Measurements from ENCODE around the gene RAMP3.
"Not testable (repeated sequence)": the region's sequence is repeated elsewhere in the genome, so short reads cannot be mapped to it uniquely, and the experiment has no call there.

The RAMP3 gene

DNA sequence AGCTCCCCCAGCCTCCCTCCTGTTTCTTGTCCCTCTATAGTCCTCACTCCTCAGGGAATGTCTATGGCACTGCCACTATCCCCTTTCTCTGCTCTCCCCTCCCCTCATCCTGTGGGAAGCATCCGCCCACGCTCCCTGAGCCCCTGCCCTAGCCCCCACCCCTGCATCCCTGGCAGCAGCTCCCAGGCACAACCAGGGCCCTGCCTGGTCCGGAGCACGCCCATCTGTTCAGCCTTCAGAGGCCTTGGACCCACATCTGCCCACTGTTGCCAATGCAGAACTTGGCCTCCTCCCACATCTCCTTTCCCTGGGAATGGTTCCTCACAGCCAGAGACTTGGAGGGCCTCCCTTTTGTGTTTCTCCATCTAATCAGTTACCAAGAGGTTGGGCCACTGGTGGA, 25.7 kb upstream of the RAMP3 start:
- DNase-seq, result no peak

DNA sequence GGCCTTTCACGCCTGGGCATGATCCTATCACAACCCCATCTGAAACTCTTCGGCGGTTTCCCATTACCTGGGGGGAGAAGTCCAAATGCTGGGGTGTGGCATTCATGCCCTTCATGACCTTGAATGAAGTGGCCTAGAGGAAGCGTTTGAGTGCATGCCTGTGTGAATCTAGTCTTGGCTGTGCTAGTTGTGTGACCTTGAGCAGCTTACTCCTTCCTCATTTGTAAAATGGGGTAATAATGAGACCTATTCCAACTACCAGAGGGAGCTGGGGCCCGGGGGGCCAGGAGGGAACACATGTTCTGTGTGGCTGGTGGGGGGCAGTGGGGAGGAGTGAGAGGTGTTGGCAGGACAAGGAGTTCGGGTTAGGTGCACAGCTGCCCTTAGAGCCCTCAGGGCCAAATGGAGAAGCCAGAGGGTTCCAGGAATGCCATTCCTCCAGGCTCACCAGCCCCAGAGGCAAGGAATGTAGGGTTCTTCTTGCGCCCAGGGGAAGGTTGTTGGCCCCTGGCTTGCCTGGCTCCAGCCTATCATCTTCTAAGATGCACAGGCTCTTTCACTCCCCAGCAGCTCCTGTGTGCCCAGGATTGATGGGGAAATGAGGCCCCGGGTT, 24.8 kb upstream of the RAMP3 start:
- no peak for DNase-seq

DNA sequence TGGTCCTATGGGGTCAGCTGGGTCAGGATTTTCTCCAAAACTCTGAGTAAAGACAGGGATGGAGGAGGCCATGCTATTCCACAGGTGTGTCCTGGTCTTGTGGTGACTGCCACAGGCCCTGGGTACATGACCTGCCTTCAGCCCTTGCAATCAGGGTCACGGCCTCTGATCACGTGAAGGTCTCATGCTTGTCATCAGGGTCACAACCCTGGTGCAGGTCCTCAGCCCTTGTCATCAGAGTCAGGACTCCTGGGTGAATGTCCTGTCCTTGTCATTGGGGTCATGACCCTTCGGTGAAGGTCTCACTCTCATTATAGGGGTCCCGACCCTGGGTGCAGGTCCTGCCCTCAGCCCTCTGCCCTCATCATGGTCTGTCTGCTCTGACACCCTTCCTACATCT, 24.2 kb upstream of the RAMP3 start:
- no peak for DNase-seq

DNA sequence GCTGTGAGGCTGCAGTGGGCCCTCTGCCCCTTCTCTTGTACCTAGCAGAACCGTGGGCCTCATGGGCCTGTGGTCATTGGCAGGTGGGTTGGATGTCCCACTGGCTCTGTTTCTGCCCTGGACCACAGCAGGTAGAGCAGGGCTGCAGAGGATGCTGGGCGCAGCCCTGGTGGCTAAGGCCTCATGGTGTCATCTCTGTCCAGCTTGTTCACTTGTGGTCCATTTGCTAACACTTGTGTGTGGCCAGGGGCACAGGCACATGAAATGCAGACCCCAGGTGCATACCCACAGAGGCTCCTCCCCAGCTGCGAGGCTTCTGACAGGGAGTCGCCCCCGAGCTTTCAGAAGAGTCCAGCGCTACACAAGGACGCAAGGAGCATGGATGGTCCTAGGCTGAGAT, 23.7 kb upstream of the RAMP3 start:
- DNase-seq, result no peak

DNA sequence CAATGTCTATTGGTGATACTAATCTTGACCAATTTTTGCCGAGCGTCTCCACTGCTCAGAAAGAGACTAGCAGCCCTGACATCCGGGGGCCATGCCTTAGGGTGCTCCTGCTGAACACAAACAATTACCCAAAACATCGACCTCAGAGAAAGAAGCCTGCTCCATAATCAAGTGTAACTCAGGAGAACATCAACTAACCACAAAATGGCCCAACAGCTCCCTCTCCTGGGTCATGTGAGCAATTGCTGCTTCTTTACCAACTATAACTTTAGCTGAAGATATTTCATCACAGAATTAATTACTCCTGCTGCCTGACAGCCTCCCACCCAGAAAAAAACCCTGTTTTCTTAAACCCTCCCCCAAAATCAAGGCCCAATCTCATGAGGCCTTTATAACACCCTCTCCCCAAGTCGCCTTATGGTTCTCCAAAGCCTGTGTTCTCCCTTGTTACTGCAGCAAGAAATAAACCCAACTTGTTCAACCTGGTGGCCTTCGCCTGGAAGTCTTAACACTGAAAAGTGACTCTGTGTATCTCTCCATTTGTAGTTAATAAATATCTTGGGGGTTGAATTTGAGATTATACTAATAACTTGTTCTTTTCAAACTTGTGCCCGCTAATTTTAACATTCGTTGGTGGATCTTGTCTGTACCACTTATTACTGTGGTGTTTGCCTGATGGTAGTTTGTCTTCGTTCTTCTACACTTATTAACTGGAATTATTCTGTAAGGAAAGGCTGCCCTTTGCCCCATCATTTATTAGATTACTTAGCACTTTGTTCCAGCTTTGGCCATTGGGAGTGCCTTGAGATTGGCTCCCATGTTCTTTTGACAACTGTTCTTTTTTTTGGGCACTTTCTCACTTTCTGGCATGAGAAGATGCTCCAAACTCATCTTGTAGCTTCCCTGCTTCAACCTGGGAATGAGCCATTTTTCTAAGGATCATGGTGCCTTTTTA, 21.2 kb upstream of the RAMP3 start:
- peak in 40 of 51 donors; percentile 2 to 84 (median 28) for DNase-seq

DNA sequence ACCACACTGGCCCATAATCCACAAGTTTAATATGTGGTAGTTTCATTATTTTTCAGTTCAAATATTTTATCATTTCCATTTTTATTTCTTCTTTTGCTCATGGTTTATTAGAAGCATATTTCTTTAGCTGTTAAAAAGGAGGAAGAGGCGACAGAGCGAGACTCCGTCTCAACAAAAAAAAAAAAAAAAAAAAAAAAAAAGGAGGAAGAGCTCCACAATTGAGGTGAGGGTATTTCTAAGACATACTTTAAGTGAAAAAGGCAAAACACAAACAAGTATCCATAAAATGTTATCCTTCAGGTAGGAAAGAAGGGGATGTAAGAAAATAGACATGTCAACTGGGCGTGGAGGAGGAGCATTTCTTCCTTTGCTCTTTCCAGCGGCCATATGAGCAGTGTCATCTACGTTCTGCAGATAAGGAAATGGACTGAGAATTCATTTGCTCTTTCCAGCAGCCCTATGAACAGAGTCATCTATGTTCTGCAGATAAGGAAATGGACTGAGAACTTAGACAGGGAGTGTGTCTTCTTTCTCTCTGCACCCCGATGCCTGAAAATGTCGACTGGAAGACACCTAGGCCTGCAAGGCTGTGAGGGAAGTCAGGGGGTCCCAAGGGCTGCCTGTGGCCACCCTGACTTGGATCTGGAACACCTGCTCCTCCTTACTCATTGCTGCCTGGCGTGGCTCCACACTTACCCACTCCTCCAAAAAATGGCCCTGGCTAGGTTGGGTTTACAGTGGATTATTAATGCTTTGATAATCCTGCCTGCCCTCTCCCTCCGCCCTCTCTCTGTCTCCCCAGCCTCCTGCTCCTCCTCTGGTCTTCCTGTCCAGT, 18.9 kb upstream of the RAMP3 start:
- DNase-seq, result no peak

DNA sequence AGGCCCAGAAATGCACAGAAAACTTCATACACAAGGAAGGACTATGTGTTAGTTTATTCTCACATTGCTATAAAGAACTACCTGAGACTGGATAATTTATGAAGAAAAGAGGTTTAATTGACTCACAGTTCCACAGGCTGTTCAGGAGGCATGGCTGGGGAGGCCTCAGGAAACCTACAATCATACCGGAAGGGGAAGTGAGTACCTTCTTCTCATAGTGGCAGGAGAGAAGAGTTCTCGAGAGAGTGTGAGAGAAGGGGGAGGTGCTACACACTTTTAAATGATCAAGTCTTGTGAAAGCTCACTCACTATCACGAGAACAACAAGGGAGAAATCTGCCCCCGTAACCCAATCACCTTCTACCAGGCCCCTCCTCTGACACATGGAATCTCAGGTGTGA, 16.8 kb upstream of the RAMP3 start:
- no peak for DNase-seq

DNA sequence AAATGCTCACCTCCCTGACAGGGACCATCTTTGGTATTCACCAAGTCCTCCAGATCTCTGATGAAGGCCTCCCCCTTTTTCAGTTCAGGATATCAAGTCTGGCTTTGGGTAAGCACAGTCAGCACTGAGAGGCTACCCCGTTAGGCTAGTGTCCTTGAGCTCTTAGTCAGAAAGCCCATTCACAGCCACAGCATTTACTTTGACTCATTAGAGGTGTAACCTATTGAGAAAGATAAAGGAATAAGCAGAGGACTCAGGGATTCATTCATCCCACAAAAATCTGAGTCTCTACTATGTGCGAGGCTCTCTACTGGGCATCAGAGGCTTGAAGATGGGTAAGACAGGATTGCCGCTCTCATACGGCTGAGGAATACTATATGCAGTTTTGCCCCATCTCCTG, 14.0 kb upstream of the RAMP3 start:
- DNase-seq, result no peak

DNA sequence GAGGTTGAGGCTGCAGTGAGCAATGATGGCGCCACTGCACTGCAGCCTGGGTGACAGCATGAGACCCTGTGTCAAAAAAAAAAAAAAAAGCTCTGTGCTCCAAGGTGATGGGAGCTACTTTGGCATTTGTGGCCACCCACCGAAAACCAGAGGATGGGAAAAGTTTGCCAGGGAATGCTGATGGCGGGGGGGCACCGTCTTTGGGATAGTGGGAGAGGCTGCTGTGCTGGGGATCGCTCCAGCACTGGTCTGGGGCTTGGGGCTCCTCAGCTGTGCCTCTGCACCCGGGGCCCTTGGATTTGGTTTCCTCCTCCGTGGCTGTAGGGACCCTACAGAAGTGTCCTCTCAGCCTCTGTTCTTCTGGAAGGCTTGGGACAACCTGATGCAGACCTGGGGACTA, 11.7 kb upstream of the RAMP3 start:
- no peak for DNase-seq

DNA sequence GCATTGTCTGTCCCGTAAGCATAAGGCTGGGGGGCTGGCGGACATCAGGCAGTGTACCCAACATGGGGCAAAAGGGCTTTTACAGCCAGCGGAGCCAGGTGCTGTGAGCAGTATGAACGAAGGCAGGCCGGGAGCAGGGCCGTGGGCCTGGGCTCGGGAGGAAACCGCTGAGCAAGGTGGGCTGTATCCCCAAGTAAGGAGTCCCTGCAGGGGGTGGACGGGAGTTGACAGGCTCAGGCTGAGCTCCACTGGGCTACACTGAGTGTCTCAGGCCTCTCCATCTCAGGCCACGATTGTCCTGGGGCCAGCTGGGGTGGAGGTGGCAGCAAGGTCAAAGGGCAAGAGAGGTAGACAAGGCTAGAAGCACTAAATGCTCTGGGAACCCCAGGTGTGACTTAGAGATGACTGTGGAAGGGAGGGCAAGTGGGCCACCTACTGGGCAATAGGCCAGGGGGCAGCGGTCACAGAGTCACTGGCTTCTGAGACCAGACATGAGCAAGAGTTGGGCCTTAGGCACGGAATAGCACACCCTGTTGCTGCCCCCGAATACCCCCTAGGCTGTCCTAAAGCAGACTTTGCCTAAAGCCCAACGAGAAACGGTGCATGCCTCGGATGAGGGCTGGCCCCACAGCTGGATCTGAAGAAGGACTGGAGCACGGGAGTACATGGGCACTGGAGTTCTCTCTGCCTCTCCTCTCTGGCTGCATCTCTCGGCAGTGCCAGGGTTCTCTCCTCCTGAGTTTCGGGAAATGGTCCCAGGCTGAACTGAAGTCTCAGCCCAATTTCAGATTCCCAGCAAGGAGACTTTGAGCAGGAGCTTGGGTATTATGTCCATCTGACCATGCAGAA, 10.8 kb upstream of the RAMP3 start:
- no peak for DNase-seq

DNA sequence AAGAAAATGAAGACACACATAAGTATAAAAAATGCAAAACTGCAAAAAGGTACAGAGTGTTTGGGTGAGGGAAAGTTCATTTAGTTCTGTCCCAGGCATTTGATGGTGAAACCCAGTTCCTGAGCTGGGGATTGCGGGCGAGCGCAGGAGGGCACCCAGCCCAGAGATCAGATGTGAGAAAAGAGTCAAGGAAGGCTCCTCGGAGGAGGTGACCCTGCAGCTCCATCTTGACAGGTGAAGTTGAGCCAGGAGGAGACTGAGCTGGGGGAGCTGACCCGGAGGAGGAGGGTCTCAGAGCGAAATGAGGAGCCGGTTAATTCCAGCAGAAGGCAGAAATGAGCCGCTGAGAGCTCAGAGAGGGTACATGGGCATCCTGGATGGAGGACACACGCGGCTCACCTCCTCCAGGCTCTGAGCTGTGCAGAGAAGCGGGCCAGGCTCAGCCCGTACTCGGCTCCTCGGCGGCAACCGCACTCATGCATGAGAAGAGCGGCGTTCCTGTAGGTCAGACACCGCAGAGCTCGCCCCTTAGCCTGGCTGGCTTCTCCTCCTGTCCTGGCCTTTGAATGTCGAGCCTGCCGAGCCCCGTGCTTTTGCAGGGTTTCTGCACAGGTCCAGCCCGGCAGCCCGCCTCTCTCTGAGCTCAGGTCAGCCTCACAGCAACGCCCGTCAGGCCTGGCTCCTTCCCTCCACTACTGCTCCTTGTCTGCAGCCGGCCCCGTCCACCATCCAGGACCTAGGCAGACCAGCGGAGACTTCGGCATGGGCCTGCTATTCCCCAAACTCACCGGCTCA, 9.5 kb upstream of the RAMP3 start:
- DNase-seq, result no peak

DNA sequence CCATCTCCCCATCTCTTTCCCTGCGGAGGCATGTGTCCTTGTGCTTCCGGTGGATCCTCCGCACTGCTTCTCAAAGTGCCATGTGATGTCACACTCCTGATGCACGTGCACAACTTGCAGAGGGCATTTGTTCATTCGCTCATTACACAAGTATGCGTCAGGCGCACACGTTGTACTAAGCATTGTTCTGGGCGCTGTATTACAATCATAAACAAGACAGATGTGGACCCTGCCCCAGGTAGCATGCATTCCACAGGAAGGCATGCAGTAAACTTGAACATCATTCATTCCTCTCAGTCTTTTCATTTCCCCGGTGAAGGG, 9.0 kb upstream of the RAMP3 start:
- DNase-seq, result no peak

DNA sequence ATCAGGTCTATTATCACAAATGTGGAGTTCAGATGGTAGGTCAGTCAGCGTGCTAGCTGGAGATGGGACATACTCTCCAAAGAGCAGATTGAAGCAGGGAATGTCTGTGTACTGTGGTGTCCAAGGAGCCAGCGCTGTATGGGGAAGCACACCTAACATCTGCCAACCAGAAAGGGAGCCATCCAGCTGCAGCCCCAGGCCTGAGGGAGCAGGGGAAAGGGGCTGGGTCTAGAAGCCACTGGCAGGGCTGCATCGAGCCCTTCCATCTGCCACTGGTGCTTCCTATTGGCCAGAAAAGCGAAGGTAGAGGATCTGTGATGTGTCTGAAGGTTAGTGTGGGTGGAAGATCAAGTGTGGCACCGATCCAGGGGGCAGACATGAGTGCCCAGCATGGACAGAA, 8.0 kb upstream of the RAMP3 start:
- no peak for DNase-seq

DNA sequence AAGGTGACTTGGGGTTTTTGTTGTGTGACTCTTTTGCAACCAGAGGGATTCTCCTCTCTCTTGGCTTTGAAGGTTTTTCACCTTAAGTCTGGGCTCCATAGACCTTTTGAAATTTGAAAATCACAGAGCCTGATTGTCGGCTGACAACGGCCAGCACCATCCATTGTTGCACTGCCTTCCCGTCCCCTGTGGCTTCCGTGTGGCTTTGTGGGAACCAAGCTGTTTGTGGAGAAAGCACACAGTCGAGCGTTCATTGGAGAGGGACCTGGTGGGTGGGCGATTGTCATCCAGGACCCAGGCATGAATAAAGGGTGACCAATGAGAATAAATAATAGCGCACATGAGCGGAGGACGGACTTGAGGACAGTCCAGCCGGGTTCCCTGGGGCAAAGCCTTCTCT, 7.4 kb upstream of the RAMP3 start:
- DNase-seq, result no peak

DNA sequence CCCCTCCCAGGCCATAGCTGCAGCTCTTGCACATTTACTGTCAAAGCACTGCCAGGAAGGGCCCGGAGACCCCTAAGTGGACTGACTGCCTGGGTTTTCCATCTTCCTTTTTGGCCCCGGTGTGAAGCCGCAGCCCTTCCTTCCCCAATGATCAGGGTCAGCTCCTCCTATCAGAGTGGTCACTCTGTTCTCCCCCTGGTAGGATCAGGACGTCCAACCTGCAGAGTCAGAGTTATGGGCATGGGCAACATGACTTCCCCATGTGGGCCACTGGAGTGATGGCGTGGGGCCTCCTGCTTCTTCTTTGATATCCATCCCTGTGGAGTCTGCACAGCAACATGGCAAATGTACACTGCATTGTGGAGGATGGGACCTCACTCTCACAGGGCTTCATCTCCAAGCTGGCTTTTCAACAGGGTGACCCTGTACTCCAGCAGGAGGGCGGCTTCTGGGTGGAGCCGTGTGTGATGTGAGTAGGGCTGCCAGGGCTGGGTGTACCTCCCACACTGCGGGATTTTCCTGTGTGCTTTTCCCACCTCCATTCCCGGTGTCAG, 6.4 kb upstream of the RAMP3 start:
- DNase-seq, result no peak

DNA sequence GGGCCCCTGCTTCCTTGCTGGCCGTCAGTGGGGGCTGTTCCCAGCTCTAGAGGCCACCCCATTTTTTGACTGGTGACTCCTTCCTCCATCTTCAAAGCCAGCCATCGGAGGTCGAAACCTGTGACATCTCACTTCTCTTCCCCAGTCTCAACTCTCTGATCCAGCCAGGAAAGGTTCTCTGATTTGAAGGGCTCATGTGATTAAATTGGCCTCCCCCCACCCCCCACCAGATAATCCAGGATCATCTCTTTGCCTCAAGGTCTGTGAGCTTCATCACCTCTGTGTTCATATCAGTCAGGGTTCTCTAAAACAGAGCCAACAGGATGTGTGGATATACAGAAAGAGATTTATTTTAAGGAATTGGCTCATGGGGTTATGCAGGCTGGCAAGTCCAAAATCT, 5.6 kb upstream of the RAMP3 start:
- no peak for DNase-seq

DNA sequence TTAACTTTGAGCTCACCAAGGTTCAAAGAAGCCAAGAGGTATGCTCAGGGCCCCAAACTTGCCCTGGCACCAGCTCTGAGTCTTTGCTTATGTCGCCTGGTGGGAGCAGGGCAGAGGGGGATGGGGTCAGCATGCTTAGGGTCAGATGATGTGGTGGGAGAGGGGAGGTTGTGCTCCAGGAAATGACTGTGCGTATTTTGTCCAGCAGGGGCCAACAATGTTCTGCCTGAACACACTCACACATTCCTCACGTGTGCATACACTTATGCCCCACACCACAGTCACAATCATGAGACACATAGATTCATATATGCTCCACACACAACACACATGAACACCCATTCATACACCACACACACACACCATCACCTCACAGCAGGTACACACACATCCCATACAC, 4.4 kb upstream of the RAMP3 start:
- DNase-seq, result no peak

DNA sequence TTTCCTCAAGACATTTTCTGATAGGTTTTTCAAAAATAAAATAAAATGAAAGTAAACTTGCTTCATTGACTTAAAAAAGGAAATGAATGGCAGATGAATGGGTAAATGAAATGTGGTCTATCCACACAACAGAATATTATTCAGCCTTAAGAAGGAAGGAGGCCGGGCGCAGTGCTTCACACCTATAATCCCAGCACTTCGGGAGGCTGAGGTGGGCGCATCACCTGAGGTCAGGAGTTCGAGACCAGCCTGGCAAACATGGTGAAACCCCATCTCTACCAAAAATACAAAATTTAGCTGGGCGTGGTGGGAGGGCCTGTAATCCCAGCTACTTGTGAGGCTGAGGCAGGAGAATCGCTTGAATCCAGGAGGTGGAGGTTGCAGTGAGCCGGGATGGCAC, 3.7 kb upstream of the RAMP3 start:
- not testable (repeated sequence) for DNase-seq

DNA sequence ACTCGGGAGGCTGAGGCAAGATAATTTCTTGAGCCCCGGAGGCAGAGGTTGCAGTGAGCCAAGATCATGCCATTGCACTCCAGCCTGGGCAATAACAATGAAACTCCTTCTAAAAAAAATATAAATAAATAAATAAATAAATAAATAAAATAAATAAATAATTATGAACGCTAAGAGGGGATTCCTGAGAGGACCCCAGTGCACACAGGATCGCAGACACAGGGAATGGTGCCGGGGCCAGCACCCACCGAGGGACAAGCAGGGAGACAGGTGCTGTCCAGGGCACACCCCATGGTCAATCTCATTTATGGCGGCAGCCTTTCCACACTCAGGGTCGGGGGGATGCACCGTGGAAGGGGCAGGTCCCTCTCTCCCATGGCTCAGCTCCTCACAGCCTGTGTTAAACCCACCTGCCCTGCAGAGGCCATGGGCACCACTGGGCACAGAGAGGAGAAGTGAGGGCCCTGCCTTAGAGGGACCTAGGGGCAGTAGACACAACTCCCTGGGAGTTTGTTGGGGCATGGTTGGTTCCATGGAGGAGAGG, 2.2 kb upstream of the RAMP3 start:
- DNase-seq, result no peak

DNA sequence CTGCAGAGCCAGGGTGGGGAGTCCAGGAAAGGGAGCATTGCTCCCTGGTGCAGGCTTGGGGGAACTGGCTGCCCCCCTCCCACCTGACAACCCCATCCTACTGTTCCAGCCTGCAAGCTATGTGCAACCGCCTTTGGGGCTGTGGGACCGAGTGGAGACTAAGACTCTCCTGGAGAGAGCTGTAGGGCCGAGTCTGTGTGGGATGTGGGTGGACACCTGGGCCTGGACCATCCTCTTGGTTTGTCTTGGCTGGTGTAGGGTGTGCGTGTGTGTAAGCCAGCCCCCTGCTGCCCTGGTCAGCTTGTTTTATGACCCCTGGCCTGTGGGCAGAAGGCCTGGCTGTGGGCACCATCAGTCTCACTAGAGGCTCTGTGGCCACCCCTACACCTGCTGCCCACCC, 1.6 kb upstream of the RAMP3 start:
- DNase-seq, result no peak
